Stimulated activated naive B cell treated with anti-CD40 and anti-IgM and Interleukin-4, amounts not matched to agents 10 μg/mL and 1 μg/mL and 100 μg/mL, for 72 hours (primary cell): ENCODE measurements around the gene VIPR2.
"Not testable (repeated sequence)": the region's sequence is repeated elsewhere in the genome, so short reads cannot be mapped to it uniquely, and the experiment has no call there.

ENCODE experiments used
- ATAC-seq, 2 donors: fragments of 150-1000 bp; cut with Tn5 transposase; replicated peaks; 2 replicates each; pipeline ENCODE4 v1.10.0; 2021; ENCODE audit warnings: moderate library complexity in 1 of 2
- DNase-seq: peaks from one replicate; pipeline ENCODE4 v3.0.0; 2021
- H3K27ac Mint-ChIP-seq: one replicate; pipeline ENCODE4 v1.8.0; 2022; ENCODE audit warnings: mild to moderate bottlenecking, mixed read lengths
- H3K27me3 Mint-ChIP-seq, 2 donors: one replicate each; pipeline ENCODE4 v1.8.0; 2022; ENCODE audit warnings: mixed read lengths in 2 of 2
- H3K36me3 Mint-ChIP-seq, 2 donors: one replicate each; pipeline ENCODE4 v1.8.0; 2022; ENCODE audit warnings: mixed read lengths in 2 of 2, mild to moderate bottlenecking in 1 of 2
- H3K4me1 Mint-ChIP-seq, 2 donors: one replicate each; pipeline ENCODE4 v1.8.0; 2022; ENCODE audit warnings: mixed read lengths in 2 of 2, mild to moderate bottlenecking in 1 of 2
- H3K4me3 Mint-ChIP-seq, 2 donors: one replicate each; pipeline ENCODE4 v1.8.0; 2022; ENCODE audit warnings: mild to moderate bottlenecking in 2 of 2, mixed read lengths in 2 of 2, moderate library complexity in 1 of 2
- H3K9me3 Mint-ChIP-seq, 2 donors: one replicate each; pipeline ENCODE4 v1.8.0; 2022; ENCODE audit warnings: mixed read lengths in 2 of 2, mild to moderate bottlenecking in 1 of 2

VIPR2 gene

GRCh38 chr7:158982080-158982479 is 162.6 kb downstream of the VIPR2 start:
- not testable (repeated sequence) for DNase-seq, H3K27ac Mint-ChIP-seq, H3K36me3 Mint-ChIP-seq, H3K4me3 Mint-ChIP-seq, H3K4me1 Mint-ChIP-seq, H3K27me3 Mint-ChIP-seq, ATAC-seq
- H3K9me3 Mint-ChIP-seq: peaks cover 13 to 16% of the 10 kb centered on the region in 2 donors

- Mint-ChIP-seq H3K4me3 (no peak overlapping the region), H3K4me1 (peaks cover 11 to 22% of the 10 kb centered on the region in 2 donors), H3K27ac (no peak overlapping the region), H3K9me3 (peaks cover 12 to 16% of the 10 kb centered on the region in 2 donors), H3K27me3 (peaks cover 0 to 6% of the 10 kb centered on the region in 2 donors), H3K36me3 (peaks cover 5 to 6% of the 10 kb centered on the region in 2 donors)
- DNase-seq (no peak), ATAC-seq (no peak)
Observed at GRCh38 chr7:158979635-158980351, 164.9 kb downstream of the VIPR2 start.

DNA sequence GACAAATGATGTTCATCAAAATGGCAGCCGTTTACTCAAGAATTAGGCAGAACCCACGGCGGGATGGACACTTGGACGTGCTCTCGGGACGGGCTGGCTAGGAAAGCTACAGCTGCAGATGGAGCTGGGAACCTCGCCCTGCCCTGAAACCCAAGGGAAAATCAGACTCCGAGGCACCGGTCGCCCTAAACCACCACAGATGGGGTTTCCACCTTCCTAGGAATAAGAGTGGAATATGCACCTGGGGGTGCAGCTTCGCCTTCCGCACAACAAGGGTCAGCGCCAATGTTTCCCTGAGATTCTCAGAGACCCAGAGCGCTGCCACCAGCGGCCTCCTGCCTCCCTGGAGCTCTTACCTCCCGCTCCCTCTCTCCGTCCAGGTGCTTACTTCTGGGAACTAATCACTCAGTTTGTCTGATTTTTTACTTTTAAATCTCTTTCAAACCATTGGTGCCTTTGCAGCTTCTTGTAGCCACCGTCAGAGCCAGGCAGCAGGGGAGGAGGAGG is 165.6 kb downstream of the VIPR2 start:
- ATAC-seq: no peak
- H3K27ac Mint-ChIP-seq: no peak overlapping the region
- peaks cover 11 to 22% of the 10 kb centered on the region in 2 donors for H3K4me1 Mint-ChIP-seq
- peaks cover 7 to 12% of the 10 kb centered on the region in 2 donors for H3K9me3 Mint-ChIP-seq
- peaks cover 0 to 6% of the 10 kb centered on the region in 2 donors for H3K27me3 Mint-ChIP-seq
- no peak overlapping the region for H3K4me3 Mint-ChIP-seq
- peaks cover 0 to 2% of the 10 kb centered on the region in 2 donors for H3K36me3 Mint-ChIP-seq
- DNase-seq: no peak
